K562 (cell line): Measurements from ENCODE around the gene CHCT1. TPM values are rescaled to one million over a fixed set of nuclear protein-coding genes. Genes with fewer than 3 reads are reported as not detected.

Experiments used
- ATAC-seq: fragments of 200-7000 bp; cut with Tn5 transposase; 3 replicates; pipeline ENCODE4 v1.9.1; 2020; ENCODE audit warnings: moderate library complexity
- BruUV-seq: library from RNA; stranded (reverse); fragments of 400-500 nt; replicated peaks from 2 replicates; lab custom pipeline; 2021; lab: Mats Ljungman, UMichigan
- CTCF ChIA-PET: fragments of 300-600 bp; formaldehyde crosslinking; extraction: SDS; loops from one replicate; lab custom pipeline; 2021; ENCODE audit warnings: low intra/inter-chr PET ratio; lab: Yijun Ruan, JAX
- POLR2A ChIA-PET: fragments of 300-600, 350-650 bp; sonication (Branson Sonifier 250); formaldehyde crosslinking; extraction: SDS; loops from one replicate; lab custom pipeline; 2021; ENCODE audit warnings: antibody characterized with exemption, inconsistent platforms; lab: Yijun Ruan, JAX
- DNase-seq, 4 experiments: peaks; one replicate each; pipeline versions ENCODE4 v3.0.0 to v3.0.0-alpha.2; 2011 to 2018; ENCODE audit warnings: low spot score in 3 of 4, mixed read lengths in 3 of 4; ENCODE audit errors: extremely low read depth in 1 of 4
- FAIRE-seq: peaks from 2 replicates; lab custom pipeline; 2011; peaks lifted over from hg19 to GRCh38; lab: Jason Lieb, UNC
- H2AFZ ChIP-seq: 2 replicates; pipeline ENCODE4 v1.6.0; 2011; ENCODE audit warnings: low read depth, low read length, control low read depth, inconsistent platforms
- H3K27ac ChIP-seq: fragments of 200-600 bp; 3 replicates; pipeline ENCODE4 v1.8.0; 2011; ENCODE audit warnings: low read depth, mild to moderate bottlenecking, control low read depth, inconsistent platforms, low read length, moderate library complexity, mixed read lengths; ENCODE audit errors: extremely low read depth
- H3K27me3 ChIP-seq, 2 experiments: fragments of 300-600 bp in 1 of 2; 2 replicates in 1 of 2; 3 replicates in 1 of 2; pipeline versions ENCODE4 v1.6.0 to v1.8.0; 2011; ENCODE audit warnings: inconsistent platforms in 2 of 2, low read length in 2 of 2, mild to moderate bottlenecking in 1 of 2, mixed read lengths in 1 of 2, moderate library complexity in 1 of 2; ENCODE audit not compliant: control insufficient read depth in 2 of 2, insufficient read depth in 2 of 2
- H3K36me3 ChIP-seq: fragments of 300-600 bp; 3 replicates; pipeline ENCODE4 v1.8.0; 2011; ENCODE audit warnings: mild to moderate bottlenecking, low read length, inconsistent platforms; ENCODE audit not compliant: control insufficient read depth, insufficient read depth
- H3K4me1 ChIP-seq, 2 experiments: fragments of 200-600 bp in 1 of 2; replicated peaks in 1 of 2; 2 replicates in 1 of 2; 3 replicates in 1 of 2; pipeline versions ENCODE4 v1.5.1 to v1.8.0; 2011; ENCODE audit warnings: inconsistent platforms in 2 of 2, low read length in 2 of 2, mild to moderate bottlenecking in 1 of 2, mixed read lengths in 1 of 2, moderate library complexity in 1 of 2; ENCODE audit not compliant: control insufficient read depth in 2 of 2, insufficient read depth in 2 of 2
- H3K4me2 ChIP-seq: 2 replicates; pipeline ENCODE4 v1.6.1; 2011; ENCODE audit warnings: low read length, control low read depth, inconsistent platforms, mixed read lengths; ENCODE audit not compliant: insufficient read depth
- H3K4me3 ChIP-seq: fragments of 200-600 bp; sonication (generic), shearing (Covaris generic); 2 replicates; pipeline ENCODE4 v1.5.1; 2016; ENCODE audit warnings: control low read depth, inconsistent platforms
- H3K79me2 ChIP-seq: fragments of 200-600 bp; 3 replicates; pipeline ENCODE4 v1.8.0; 2011; ENCODE audit warnings: low read length, inconsistent platforms; ENCODE audit not compliant: control insufficient read depth, insufficient read depth
- H3K9ac ChIP-seq, 2 experiments: 2 replicates each; pipeline versions ENCODE4 v1.6.0 to v1.6.1; 2011; ENCODE audit warnings: low read depth in 2 of 2, low read length in 2 of 2, control low read depth in 1 of 2, inconsistent platforms in 1 of 2, mild to moderate bottlenecking in 1 of 2, mixed read lengths in 1 of 2; ENCODE audit not compliant: insufficient read depth in 1 of 2
- H3K9me1 ChIP-seq: one replicate; pipeline ENCODE4 v1.6.0; 2011; ENCODE audit warnings: inconsistent platforms, mild to moderate bottlenecking, low read length, moderate library complexity; ENCODE audit not compliant: control insufficient read depth, insufficient read depth
- H3K9me3 ChIP-seq: replicated peaks from 2 replicates; pipeline ENCODE4 v1.5.1; 2011; ENCODE audit warnings: low read depth, low read length, inconsistent platforms; ENCODE audit not compliant: control insufficient read depth, insufficient read depth
- H4K20me1 ChIP-seq: replicated peaks from 2 replicates; pipeline ENCODE4 v1.6.1; 2011; ENCODE audit warnings: low read length, inconsistent platforms, mixed read lengths; ENCODE audit not compliant: control insufficient read depth, insufficient read depth
- ARID1B ChIP-seq: fragments of 450-650 bp; IDR thresholded peaks from 2 replicates; pipeline ENCODE4 v1.6.1; 2016; ENCODE audit warnings: antibody characterized with exemption, mild to moderate bottlenecking, inconsistent platforms
- BRCA1 ChIP-seq, 2 experiments: fragments of 450-650 bp in 1 of 2; sonication (generic) in 1 of 2; formaldehyde crosslinking in 1 of 2; IDR thresholded peaks; 2 replicates each; pipeline versions ENCODE4 v1.5.0 to v1.6.1; 2017 to 2020; ENCODE audit warnings: mild to moderate bottlenecking in 1 of 2, missing genetic modification reagents in 1 of 2
- FOXK2 ChIP-seq, 2 experiments: fragments of 450-650 bp; IDR thresholded peaks in 1 of 2; conservative IDR thresholded peaks in 1 of 2; 2 replicates each; pipeline ENCODE4 v1.6.1; 2016; ENCODE audit warnings: low read depth in 2 of 2, mild to moderate bottlenecking in 1 of 2
- KAT7 ChIP-seq: sonication (generic); formaldehyde crosslinking; IDR thresholded peaks from 2 replicates; pipeline ENCODE4 v1.8.0; 2022; ENCODE audit warnings: missing genetic modification reagents, mild to moderate bottlenecking, borderline replicate concordance
- KLF16 ChIP-seq: IDR thresholded peaks from 2 replicates; pipeline ENCODE4 v1.6.1; 2016; ENCODE audit warnings: antibody characterized with exemption
- MYNN ChIP-seq, 2 experiments: sonication (generic); formaldehyde crosslinking in 1 of 2; IDR thresholded peaks; 2 replicates each; pipeline versions ENCODE4 v1.5.0 to v1.6.1; 2016 to 2020; ENCODE audit warnings: antibody characterized with exemption in 1 of 2, missing genetic modification reagents in 1 of 2
- SFPQ ChIP-seq: fragments of 200-400 bp; formaldehyde crosslinking; IDR thresholded peaks from 2 replicates; pipeline ENCODE4 v1.6.1; 2017; ENCODE audit warnings: mild to moderate bottlenecking, low read depth, low read length, moderate library complexity
- STAT5B ChIP-seq: fragments of 250-450 bp; sonication (Bioruptor Pico); IDR thresholded peaks from 2 replicates; pipeline ENCODE4 v1.8.0; 2021; ENCODE audit warnings: mild to moderate bottlenecking, inconsistent platforms
- TAF9B ChIP-seq: fragments of 450-650 bp; IDR thresholded peaks from 2 replicates; pipeline ENCODE4 v1.6.1; 2018; ENCODE audit warnings: mild to moderate bottlenecking; ENCODE audit not compliant: partially characterized antibody
- TEAD4 ChIP-seq, 2 experiments: sonication (generic) in 1 of 2; formaldehyde crosslinking in 1 of 2; IDR thresholded peaks; 2 replicates each; pipeline versions ENCODE4 v1.6.1 to v1.8.0; 2012 to 2022; ENCODE audit warnings: borderline replicate concordance in 1 of 2, inconsistent platforms in 1 of 2, low read length in 1 of 2, mild to moderate bottlenecking in 1 of 2, missing genetic modification reagents in 1 of 2
- TGIF2 ChIP-seq: sonication (generic); formaldehyde crosslinking; IDR thresholded peaks from 2 replicates; pipeline ENCODE4 v1.8.1; 2022; ENCODE audit warnings: mild to moderate bottlenecking, missing genetic modification reagents, moderate library complexity
- ZBTB33 ChIP-seq: sonication (generic); formaldehyde crosslinking; IDR thresholded peaks from 2 replicates; pipeline ENCODE4 v1.8.1; 2023; ENCODE audit warnings: mild to moderate bottlenecking, missing genetic modification reagents
- ZKSCAN8 ChIP-seq: fragments of 200-800 bp; sonication (Bioruptor generic); IDR thresholded peaks from 2 replicates; pipeline ENCODE4 v1.6.1; 2016; ENCODE audit warnings: missing genetic modification characterization, missing compliant biosample characterization
- ZNF224 ChIP-seq: sonication (generic); formaldehyde crosslinking; IDR thresholded peaks from 2 replicates; pipeline ENCODE4 v1.8.0; 2022; ENCODE audit warnings: mild to moderate bottlenecking, missing genetic modification reagents
- ZNF75A ChIP-seq: fragments of 450-650 bp; formaldehyde crosslinking; IDR thresholded peaks from 2 replicates; pipeline ENCODE4 v1.4.0; 2020; ENCODE audit warnings: mild to moderate bottlenecking
- WGBS: fragments of 100-300 bp; shearing (Covaris generic); methylation state at CpG from one replicate; pipeline ENCODE4 v1.1.6; 2016; ENCODE audit warnings: low coverage, mixed read lengths; ENCODE audit not compliant: insufficient coverage; ENCODE audit errors: missing lambda C conversion rate; 5-methylcytosine and 5-hydroxymethylcytosine counted together
- in situ Hi-C: fragments of 300-500 bp; cut with MboI; formaldehyde crosslinking; loops from 4 replicates; pipeline ENCODE4 v1.15.0; 2018; ENCODE audit warnings: inconsistent platforms, mixed read lengths
- intact Hi-C: fragments of 100-400 bp; cut with micrococcal nuclease; formaldehyde crosslinking; loops from 2 replicates; pipeline ENCODE4 v1.14.2; 2022
- polyA plus RNA-seq, 8 experiments: library from polyadenylated mRNA; depleted of rRNA in 4 of 8; stranded (reverse) in 5 of 8; unstranded in 3 of 8; fragments of >200 nt; fragmentation: Nextera tagmentation in 2 of 8; fragmentation: Illumina TruSeq in 1 of 8; extraction: Ambion mirVana in 2 of 8; extraction: Trizol in 1 of 8; gene quantifications; 2 replicates each; pipeline versions ENCODE4 v1.2.1 to v1.2.3, GENCODE V29; 2011 to 2014; ENCODE audit warnings: inconsistent platforms in 1 of 8, missing spikeins in 1 of 8
- total RNA-seq, 7 experiments: library from RNA; depleted of rRNA in 6 of 7; stranded (reverse); fragments of >200 nt in 6 of 7; fragmentation: Illumina TruSeq in 2 of 7; extraction: Trizol in 2 of 7; gene quantifications; 2 replicates each; pipeline versions ENCODE4 v1.2.1 to v1.2.3, GENCODE V29; 2011 to 2021; ENCODE audit warnings: low replicate concordance in 1 of 7

CHCT1 gene
- total and polyA plus RNA-seq, 9 of the 15 experiments (the other 6 are each of a cell fraction or from before 2014, with no cell fraction given) = not detected

- Histone ChIP-seq H3K9me1 (no peaks in the 10 kb centered on the region), H3K4me3 (no peak overlapping the region), H3K79me2 (no peaks in the 10 kb centered on the region), H3K9me3 (no peaks in the 10 kb centered on the region), H3K9ac (no peak overlapping the region), H2AFZ (no peak overlapping the region), H3K27me3 (no peaks in the 10 kb centered on the region), H4K20me1 (no peaks in the 10 kb centered on the region), H3K4me1 (peaks cover 0 to under 1% of the 10 kb centered on the region in 2 experiments; a peak in 2 of 5 replicates), H3K4me2 (no peak overlapping the region), H3K27ac (no peak overlapping the region), H3K36me3 (peaks cover 29% of the 10 kb centered on the region; the same call in 2 of the 3 replicates)
- FAIRE-seq (no peak), DNase-seq (no peak), ATAC-seq (no peak)
- BruUV-seq = no TSS peak
- ChIA-PET POLR2A (interaction anchor here (1.1 to 1.8 kb wide), 4 partner anchors 10 to 14 kb away, joined by 3 to 5 read pairs (median 4); no protein-coding TSS in a partner anchor), CTCF (no interaction called here)
- 75% methylated on average over 1 of the region's 1 CpG for WGBS
- intact Hi-C loops (no loop called here), in situ Hi-C loops (no loop called here)
- TF ChIP-seq MYNN (IDR thresholded peaks at IDR 0.05) = no peak
- TF ChIP-seq MYNN (CRISPR knock-in tag; IDR thresholded peaks at IDR 0.05) = no peak
- no peak for TF ChIP-seq ZNF224 (CRISPR knock-in tag)
- TF ChIP-seq FOXK2 (conservative IDR thresholded peaks at IDR 0.05 in 1 of 2, IDR thresholded peaks at IDR 0.05 in 1 of 2; ENCODE audit: low read depth in 2 of 2) = no peak
- no peak for TF ChIP-seq BRCA1 (IDR thresholded peaks at IDR 0.05)
- TF ChIP-seq BRCA1 (CRISPR knock-in tag; IDR thresholded peaks at IDR 0.05) = no peak
- TF ChIP-seq KLF16 = no peak
- TF ChIP-seq ZNF75A (CRISPR knock-in tag) = no peak
- no peak for TF ChIP-seq TAF9B
- TF ChIP-seq TGIF2 (CRISPR knock-in tag) = no peak
- no peak for TF ChIP-seq STAT5B
- no peak for TF ChIP-seq KAT7 (CRISPR knock-in tag)
- no peak for TF ChIP-seq ZBTB33 (CRISPR knock-in tag)
- no peak for TF ChIP-seq ZKSCAN8 (CRISPR knock-in tag)
- TF ChIP-seq SFPQ = no peak
- TF ChIP-seq ARID1B = no peak
- TF ChIP-seq TEAD4 (IDR thresholded peaks at IDR 0.05; ENCODE audit: low read length) = no peak
- TF ChIP-seq TEAD4 (CRISPR knock-in tag; IDR thresholded peaks at IDR 0.05; ENCODE audit: borderline replicate concordance) = no peak
Observed at GRCh38 chr17:60464343-60464742, 42.1 kb downstream of the CHCT1 start.
